HG02852 (cell line): Measurements from ENCODE around the gene N4BP2.
A peak's percentile ranks its signal among the peaks of the same experiment; 100 is the strongest.

ENCODE experiments used
- ATAC-seq: cut with Tn5 transposase; IDR thresholded peaks from one replicate; pipeline ENCODE4 v1.9.1; 2021; ENCODE audit warnings: mild to moderate bottlenecking, moderate library complexity; ENCODE audit not compliant: unreplicated experiment

N4BP2 gene

DNA sequence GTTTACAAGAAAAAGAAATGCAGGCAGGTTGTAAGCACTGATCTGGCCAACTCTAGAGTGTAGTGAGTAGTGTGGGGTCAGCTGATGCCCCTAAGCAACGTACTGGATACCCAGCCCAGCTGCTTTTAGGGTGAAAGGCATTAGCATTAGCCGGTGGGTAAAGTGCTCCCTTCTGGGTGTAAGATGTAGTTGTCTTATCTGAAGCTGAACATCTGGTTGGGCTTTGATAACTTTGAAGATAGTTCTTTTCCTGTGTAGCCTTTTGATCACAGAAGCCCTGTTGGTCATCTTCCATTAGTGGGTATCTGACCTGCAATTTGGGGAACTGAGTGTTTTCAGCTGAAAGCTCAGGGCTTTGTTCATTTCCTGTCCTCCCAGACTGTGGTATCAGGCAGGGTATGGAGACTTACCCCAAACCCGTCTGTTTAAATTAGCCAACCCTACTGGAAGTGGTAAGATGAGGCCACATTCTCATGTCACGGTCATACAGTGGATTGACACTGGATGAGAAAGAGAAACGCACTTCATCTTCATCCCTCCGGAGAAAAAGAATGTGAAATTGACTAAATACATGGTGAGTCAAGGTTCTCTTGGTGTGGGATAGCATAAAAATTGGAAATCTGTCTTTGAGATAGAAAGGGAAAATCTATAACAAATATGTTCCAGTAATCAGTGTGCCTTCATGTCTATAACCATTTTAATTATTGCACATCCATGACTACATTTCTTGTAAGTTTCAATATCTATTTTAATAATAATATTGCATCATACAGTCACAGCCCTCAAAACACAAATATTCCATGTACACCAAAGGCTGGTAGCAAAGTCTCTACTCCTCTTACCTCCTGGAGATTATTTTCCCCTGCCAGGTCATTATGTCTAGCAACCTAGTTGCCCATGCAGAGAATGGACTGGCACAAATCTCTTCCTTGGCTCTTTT, 148.9 kb downstream of the N4BP2 start:
- peak; percentile 62 for ATAC-seq

DNA sequence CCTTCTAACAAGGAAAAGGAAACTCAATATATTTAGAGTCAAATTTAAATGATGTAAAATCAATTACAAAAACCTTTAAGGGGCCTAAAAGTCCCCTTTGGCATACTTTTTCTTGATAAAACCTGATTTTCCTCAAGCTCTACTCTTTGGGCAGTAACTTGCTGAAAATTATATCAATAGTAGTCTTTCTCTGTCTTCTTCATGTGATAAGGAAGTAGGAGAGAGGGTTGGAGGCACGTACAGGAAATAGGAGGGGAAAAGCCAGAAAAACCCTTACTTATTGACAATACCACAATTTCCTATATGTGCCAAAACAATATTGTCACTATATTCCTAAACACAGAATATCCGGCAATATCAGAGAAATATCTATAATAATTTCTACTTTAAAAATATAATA, 149.8 kb downstream of the N4BP2 start:
- no peak for ATAC-seq
